Measurements from ENCODE around the gene ATAD3B. TPM values are rescaled to one million over a fixed set of nuclear protein-coding genes. Genes with fewer than 3 reads are reported as not detected.
"Not testable (repeated sequence)": the region's sequence is repeated elsewhere in the genome, so short reads cannot be mapped to it uniquely, and the experiment has no call there.

The ATAD3B gene
- total and polyA plus RNA-seq, 7 experiments from 2014 or later = 4.5 to 53.8 (median 45.5) TPM

DNA sequence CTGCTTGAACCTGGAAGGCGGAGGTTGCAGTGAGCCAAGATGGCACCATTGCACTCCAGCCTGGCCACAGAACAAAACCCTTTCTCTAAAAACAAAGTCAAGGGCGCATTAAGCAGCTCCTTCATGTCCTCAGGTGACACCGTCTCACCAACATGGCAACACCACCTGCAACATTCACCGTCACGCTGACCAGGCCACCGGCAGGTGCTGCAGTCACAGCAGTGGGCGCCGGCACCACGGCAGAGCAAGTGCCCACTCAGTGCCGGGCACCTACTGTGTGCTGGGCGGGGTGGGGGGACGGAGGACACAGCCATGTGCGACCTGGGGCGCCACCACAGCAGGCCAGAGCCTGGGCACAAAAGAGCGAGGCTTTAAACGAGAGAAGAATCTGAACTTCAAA is 12.1 kb downstream of the ATAD3B start:
- no peaks in the 10 kb centered on the region for H3K27me3 Mint-ChIP-seq
- H3K9me3 Mint-ChIP-seq = no peaks in the 10 kb centered on the region
- POLR2A ChIA-PET = interaction anchor here (0.6 to 0.7 kb wide), 2 partner anchors 88 to 144 kb away, joined by 3 read pairs; no protein-coding TSS in a partner anchor
- Histone ChIP-seq H3K9me3 (ENCODE audit: control insufficient read depth in 2 of 3, low read length in 3 of 3) (no peaks in the 10 kb centered on the region), H3K4me1 (ENCODE audit: control insufficient read depth in 2 of 2, insufficient read depth in 2 of 2, low read length in 2 of 2) (no peaks in the 10 kb centered on the region), H3K36me3 (ENCODE audit: control insufficient read depth in 2 of 3, insufficient read depth in 3 of 3, low read length in 3 of 3) (peaks cover 3 to 70% (median 8%) of the 10 kb centered on the region in 3 experiments), H3K4me3 (ENCODE audit: low read length) (no peak overlapping the region), H3K27me3 (ENCODE audit: control insufficient read depth in 2 of 2, insufficient read depth in 2 of 2, low read length in 2 of 2) (no peaks in the 10 kb centered on the region), H3K27ac (ENCODE audit: low read depth, low read length) (no peak overlapping the region)
- no peak overlapping the region for H3K27ac Mint-ChIP-seq
- H3K36me3 Mint-ChIP-seq = peaks cover 5 to 13% (median 9%) of the 10 kb centered on the region in 5 donors
- DNase-seq (no peak), ATAC-seq (no peak)
- peaks cover 0 to 7% (median 3%) of the 10 kb centered on the region in 7 donors for H3K4me1 Mint-ChIP-seq
- CTCF ChIA-PET = no interaction called here
- intact Hi-C loops (cut with micrococcal nuclease) = no loop called here
- no peak overlapping the region for H3K4me3 Mint-ChIP-seq

DNA sequence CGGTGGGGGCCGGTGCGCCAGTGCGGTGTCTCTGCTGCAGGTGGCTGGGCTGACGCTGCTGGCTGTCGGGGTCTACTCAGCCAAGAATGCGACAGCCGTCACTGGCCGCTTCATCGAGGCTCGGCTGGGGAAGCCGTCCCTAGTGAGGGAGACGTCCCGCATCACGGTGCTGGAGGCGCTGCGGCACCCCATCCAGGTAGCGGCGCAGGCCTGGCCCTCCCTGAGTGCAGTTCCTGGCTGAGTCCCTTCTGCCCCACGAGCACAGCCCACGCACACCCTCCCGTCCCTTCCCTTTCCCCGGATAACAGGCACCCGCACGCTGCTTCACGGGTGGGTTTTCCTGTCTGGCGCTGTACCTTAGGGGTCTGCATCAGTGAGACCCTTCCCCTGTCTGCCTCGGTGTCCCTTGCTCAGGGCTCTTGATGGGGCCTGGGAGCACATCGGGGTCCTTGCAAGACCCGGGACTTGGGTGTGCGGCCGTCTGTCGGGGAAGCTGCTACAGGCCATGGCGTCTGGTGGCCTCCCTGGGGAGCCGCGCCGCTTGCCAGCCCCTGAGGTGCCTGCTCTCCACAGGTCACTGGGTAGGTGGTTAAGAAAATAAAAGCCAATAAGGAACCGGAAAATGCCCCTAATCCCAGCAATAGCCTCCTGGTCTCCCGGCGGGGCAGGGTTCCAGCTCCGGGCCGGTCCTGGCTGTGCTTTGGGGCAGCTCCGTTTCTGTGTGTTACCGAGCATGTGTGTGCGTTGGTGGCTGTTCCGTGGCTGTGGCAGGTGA is 13.6 kb downstream of the ATAD3B start:
- H3K27ac ChIP-seq (ENCODE audit: low read depth, low read length); H3K9me3 ChIP-seq (ENCODE audit: control insufficient read depth in 2 of 3, low read length in 3 of 3); H3K4me1 ChIP-seq (ENCODE audit: control insufficient read depth in 2 of 2, insufficient read depth in 2 of 2, low read length in 2 of 2); ATAC-seq; H3K4me3 ChIP-seq (ENCODE audit: low read length); H3K9me3 Mint-ChIP-seq; H3K27ac Mint-ChIP-seq; H3K4me3 Mint-ChIP-seq; intact Hi-C loops (cut with micrococcal nuclease); CTCF ChIA-PET; H3K27me3 ChIP-seq (ENCODE audit: control insufficient read depth in 2 of 2, insufficient read depth in 2 of 2, low read length in 2 of 2); H3K27me3 Mint-ChIP-seq; H3K4me1 Mint-ChIP-seq; POLR2A ChIA-PET; DNase-seq: not testable (repeated sequence)
- H3K36me3 ChIP-seq (ENCODE audit: control insufficient read depth in 2 of 3, insufficient read depth in 3 of 3, low read length in 3 of 3) = peaks cover 0 to 72% (median 8%) of the 10 kb centered on the region in 3 experiments
- peaks cover 0 to 13% (median 0%) of the 10 kb centered on the region in 5 donors for H3K36me3 Mint-ChIP-seq

DNA sequence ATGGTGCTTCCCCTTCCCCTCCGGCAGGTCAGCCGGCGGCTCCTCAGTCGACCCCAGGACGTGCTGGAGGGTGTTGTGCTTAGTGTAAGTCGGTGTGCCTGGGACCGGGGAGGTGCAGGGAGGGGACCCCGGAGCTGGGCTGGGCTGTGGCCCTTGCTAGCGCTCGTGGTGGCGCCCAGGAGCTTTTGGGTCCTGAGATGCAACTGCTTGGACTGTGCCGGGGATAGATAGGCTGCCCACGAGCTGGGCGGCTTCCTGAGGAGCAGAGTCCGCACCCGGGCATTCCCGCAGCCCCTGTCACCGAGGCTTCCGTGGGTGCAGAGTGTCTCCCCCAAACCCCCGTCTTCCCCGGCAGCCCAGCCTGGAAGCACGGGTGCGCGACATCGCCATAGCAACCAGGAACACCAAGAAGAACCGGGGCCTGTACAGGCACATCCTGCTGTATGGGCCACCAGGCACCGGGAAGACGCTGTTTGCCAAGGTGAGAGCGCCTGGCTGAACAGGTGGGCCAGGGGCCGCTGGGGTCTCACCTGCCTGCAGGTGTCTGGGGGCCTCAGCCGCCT is 14.3 kb downstream of the ATAD3B start:
- H3K27ac Mint-ChIP-seq; H3K9me3 ChIP-seq (ENCODE audit: control insufficient read depth in 2 of 3, low read length in 3 of 3); ATAC-seq; H3K27ac ChIP-seq (ENCODE audit: low read depth, low read length); CTCF ChIA-PET; DNase-seq; H3K4me3 ChIP-seq (ENCODE audit: low read length); H3K27me3 ChIP-seq (ENCODE audit: control insufficient read depth in 2 of 2, insufficient read depth in 2 of 2, low read length in 2 of 2); H3K27me3 Mint-ChIP-seq; H3K4me1 ChIP-seq (ENCODE audit: control insufficient read depth in 2 of 2, insufficient read depth in 2 of 2, low read length in 2 of 2); H3K4me1 Mint-ChIP-seq; intact Hi-C loops (cut with micrococcal nuclease); POLR2A ChIA-PET; H3K4me3 Mint-ChIP-seq; H3K9me3 Mint-ChIP-seq: not testable (repeated sequence)
- H3K36me3 Mint-ChIP-seq = peaks cover 0 to 16% (median 0%) of the 10 kb centered on the region in 5 donors
- peaks cover 0 to 74% (median 8%) of the 10 kb centered on the region in 3 experiments for H3K36me3 ChIP-seq (ENCODE audit: control insufficient read depth in 2 of 3, insufficient read depth in 3 of 3, low read length in 3 of 3)

DNA sequence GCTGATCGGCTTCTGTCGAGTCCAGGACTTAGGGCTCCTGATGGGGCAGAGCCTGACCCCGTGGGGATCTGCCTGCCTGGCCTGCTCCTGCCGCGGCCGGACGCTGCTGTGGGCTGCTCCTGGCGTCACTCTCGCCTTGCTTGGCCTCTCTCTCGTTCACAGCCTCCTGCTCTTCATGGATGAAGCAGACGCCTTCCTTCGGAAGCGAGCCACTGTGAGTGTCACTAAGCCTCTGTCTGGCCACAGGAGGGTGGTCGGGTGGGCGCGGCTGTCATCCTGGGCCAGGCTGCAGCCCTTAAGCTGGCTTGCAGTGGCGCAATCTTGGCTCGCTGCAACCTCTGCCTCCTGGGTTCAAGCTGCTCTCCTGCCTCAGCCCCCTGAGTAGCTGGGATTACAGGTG is 16.1 kb downstream of the ATAD3B start:
- POLR2A ChIA-PET = interaction anchor here (0.7 kb wide), 1 partner anchor 23 kb away, joined by 3 read pairs; no protein-coding TSS in a partner anchor
- Histone ChIP-seq H3K4me1 (ENCODE audit: control insufficient read depth in 2 of 2, insufficient read depth in 2 of 2, low read length in 2 of 2) (no peaks in the 10 kb centered on the region), H3K36me3 (ENCODE audit: control insufficient read depth in 2 of 3, insufficient read depth in 3 of 3, low read length in 3 of 3) (peaks cover 0 to 79% (median 6%) of the 10 kb centered on the region in 3 experiments), H3K27me3 (ENCODE audit: control insufficient read depth in 2 of 2, insufficient read depth in 2 of 2, low read length in 2 of 2) (no peaks in the 10 kb centered on the region), H3K4me3 (ENCODE audit: low read length) (no peak overlapping the region), H3K9me3 (ENCODE audit: control insufficient read depth in 2 of 3, low read length in 3 of 3) (peaks cover 0 to 7% (median 0%) of the 10 kb centered on the region in 3 experiments), H3K27ac (ENCODE audit: low read depth, low read length) (no peak overlapping the region)
- H3K9me3 Mint-ChIP-seq = peaks cover 0 to 4% (median 0%) of the 10 kb centered on the region in 11 donors
- no peaks in the 10 kb centered on the region for H3K27me3 Mint-ChIP-seq
- H3K4me1 Mint-ChIP-seq = no peaks in the 10 kb centered on the region
- ATAC-seq (no peak), DNase-seq (no peak)
- peaks cover 0 to 29% (median 9%) of the 10 kb centered on the region in 5 donors for H3K36me3 Mint-ChIP-seq
- intact Hi-C loops (cut with micrococcal nuclease) = no loop called here
- H3K27ac Mint-ChIP-seq = no peak overlapping the region
- H3K4me3 Mint-ChIP-seq = no peak overlapping the region
- CTCF ChIA-PET = no interaction called here

DNA sequence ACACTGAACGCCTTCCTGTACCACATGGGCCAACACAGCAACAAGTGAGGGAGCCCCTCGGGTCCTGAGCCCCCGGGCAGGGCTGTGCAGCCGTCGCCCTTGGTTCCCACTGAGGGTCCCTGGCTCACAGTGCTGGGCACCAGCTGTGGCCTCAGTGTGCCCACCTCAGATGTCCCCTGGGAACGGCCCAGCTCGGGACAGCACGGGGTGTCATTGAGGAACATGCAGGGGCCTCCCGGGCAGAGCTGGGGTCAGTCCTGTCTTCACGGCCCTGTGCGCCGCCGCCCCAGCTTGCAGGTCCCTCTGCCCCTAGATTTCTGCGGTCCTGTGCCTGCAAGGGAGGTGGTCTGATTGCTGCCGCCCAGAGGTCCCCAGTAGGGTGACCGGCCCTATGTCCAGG is 17.7 kb downstream of the ATAD3B start:
- peaks cover 0 to 75% (median 5%) of the 10 kb centered on the region in 3 experiments for H3K36me3 ChIP-seq (ENCODE audit: control insufficient read depth in 2 of 3, insufficient read depth in 3 of 3, low read length in 3 of 3)
- H3K9me3 Mint-ChIP-seq = peaks cover 0 to 16% (median 7%) of the 10 kb centered on the region in 11 donors
- intact Hi-C loops (cut with micrococcal nuclease) = no loop called here

DNA sequence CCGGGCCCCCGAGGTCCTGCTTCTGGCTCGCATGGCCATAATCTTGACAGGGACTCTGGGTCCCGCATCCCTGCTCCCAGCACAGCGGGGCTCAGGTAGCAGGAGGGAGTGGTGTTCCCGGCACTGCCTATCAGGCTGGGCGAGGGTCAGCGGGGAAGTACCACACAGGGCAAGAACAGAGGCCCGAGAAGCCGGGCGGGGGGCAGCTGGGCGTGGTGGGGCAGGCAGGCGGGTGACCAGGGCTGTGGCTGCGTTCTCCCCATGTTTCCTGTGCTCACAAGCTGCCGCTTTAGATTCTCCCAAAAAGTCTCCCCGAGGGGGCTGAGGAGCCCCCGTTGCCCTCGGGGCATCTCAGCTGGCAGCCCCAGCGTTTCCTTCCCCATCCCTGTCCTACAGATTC is 18.3 kb downstream of the ATAD3B start:
- Histone ChIP-seq H3K4me1 (ENCODE audit: control insufficient read depth in 2 of 2, insufficient read depth in 2 of 2, low read length in 2 of 2) (no peaks in the 10 kb centered on the region), H3K27me3 (ENCODE audit: control insufficient read depth in 2 of 2, insufficient read depth in 2 of 2, low read length in 2 of 2) (no peaks in the 10 kb centered on the region), H3K9me3 (ENCODE audit: control insufficient read depth in 2 of 3, low read length in 3 of 3) (peaks cover 0 to 13% (median 0%) of the 10 kb centered on the region in 3 experiments), H3K27ac (ENCODE audit: low read depth, low read length) (no peak overlapping the region), H3K4me3 (ENCODE audit: low read length) (no peak overlapping the region), H3K36me3 (ENCODE audit: control insufficient read depth in 2 of 3, insufficient read depth in 3 of 3, low read length in 3 of 3) (peaks cover 0 to 71% (median 5%) of the 10 kb centered on the region in 3 experiments)
- H3K27me3 Mint-ChIP-seq = no peaks in the 10 kb centered on the region
- no peak for DNase-seq
- CTCF ChIA-PET = no interaction called here
- no peak overlapping the region for H3K4me3 Mint-ChIP-seq
- ATAC-seq = no peak
- POLR2A ChIA-PET = no interaction called here
- peaks cover 5 to 45% (median 21%) of the 10 kb centered on the region in 5 donors for H3K36me3 Mint-ChIP-seq
- peaks cover 0 to 16% (median 7%) of the 10 kb centered on the region in 11 donors for H3K9me3 Mint-ChIP-seq
- H3K4me1 Mint-ChIP-seq = no peaks in the 10 kb centered on the region
- intact Hi-C loops (cut with micrococcal nuclease) = no loop called here
- no peak overlapping the region for H3K27ac Mint-ChIP-seq

More for the DNA sequence above, 17.7 kb downstream of the ATAD3B start:
- peaks cover 5 to 40% (median 21%) of the 10 kb centered on the region in 5 donors for H3K36me3 Mint-ChIP-seq
- ATAC-seq (no peak), DNase-seq (no peak)
- Histone ChIP-seq H3K27me3 (ENCODE audit: control insufficient read depth in 2 of 2, insufficient read depth in 2 of 2, low read length in 2 of 2) (no peaks in the 10 kb centered on the region), H3K27ac (ENCODE audit: low read depth, low read length) (no peak overlapping the region), H3K4me3 (ENCODE audit: low read length) (no peak overlapping the region), H3K9me3 (ENCODE audit: control insufficient read depth in 2 of 3, low read length in 3 of 3) (peaks cover 0 to 13% (median 0%) of the 10 kb centered on the region in 3 experiments), H3K4me1 (ENCODE audit: control insufficient read depth in 2 of 2, insufficient read depth in 2 of 2, low read length in 2 of 2) (no peaks in the 10 kb centered on the region)
- ChIA-PET CTCF (no interaction called here), POLR2A (no interaction called here)
- no peak overlapping the region for H3K4me3 Mint-ChIP-seq
- H3K4me1 Mint-ChIP-seq = no peaks in the 10 kb centered on the region
- H3K27me3 Mint-ChIP-seq = no peaks in the 10 kb centered on the region
- H3K27ac Mint-ChIP-seq = no peak overlapping the region
